SH-SY5Y (cell line): ENCODE data around the gene MLXIPL.

ENCODE experiments used
- GATA2 ChIP-seq: IDR thresholded peaks from 2 replicates; pipeline ENCODE4 v1.6.1; 2011; ENCODE audit warnings: mild to moderate bottlenecking, low read depth, low read length
- GATA3 ChIP-seq: IDR thresholded peaks from 2 replicates; pipeline ENCODE4 v1.6.1; 2011; ENCODE audit warnings: low read depth, mild to moderate bottlenecking, low read length, moderate library complexity

- TF ChIP-seq GATA2 (no peak), GATA3 (no peak)
Observed at GRCh38 chr7:73646785-73647724, 22.7 kb upstream of the MLXIPL start.
